ENCODE data around the gene EYA4.

The EYA4 gene

DNA sequence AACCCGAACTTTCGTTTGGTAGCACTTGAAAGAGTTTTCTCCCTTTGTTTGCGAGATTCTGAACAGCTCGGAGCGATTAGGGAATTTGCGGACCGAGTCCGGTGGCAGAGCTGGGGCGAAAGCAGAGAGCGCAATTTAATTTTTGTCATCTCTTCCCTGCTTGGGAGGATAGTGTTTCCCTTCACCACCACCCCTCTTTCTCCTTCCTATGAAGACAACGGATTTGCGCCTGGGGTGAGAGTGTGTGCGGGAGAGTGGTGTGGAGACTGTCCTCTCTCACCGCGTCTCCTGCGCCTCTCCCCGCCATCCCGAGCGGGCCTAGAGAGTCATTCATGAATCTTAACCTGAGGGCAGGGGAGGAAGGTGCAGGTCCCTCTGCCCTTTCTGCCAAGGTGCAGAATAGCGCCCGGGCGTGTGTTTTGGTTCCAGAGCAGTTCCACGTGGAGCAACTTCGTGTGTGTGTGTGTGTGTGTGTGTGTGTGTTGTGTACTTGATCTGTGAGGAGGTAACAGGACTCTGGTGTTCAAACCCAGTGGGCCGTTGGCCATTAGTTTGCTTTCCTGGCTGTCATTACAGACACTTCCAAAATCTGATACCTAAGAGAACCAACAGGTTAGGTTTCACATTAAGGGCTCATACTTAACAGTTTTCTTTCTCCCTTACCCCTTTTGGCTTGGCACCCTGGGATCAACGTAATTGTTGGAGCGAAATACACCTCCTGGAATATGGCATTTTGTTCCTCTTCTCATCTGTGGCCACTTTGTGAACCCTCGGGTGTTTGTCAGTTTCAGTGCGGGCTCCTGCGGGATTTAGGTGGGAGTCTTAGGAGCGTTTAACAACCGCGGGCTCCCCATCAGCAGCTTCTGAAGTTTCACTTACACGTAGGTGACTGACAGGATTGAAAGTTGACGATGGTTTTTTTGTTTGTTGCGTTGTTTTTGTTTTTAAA, 1.8 kb downstream of the EYA4 start:
- peak overlapping the region; percentile 74 for H3K4me3 ChIP-seq
- TF ChIP-seq, protein P1, sequence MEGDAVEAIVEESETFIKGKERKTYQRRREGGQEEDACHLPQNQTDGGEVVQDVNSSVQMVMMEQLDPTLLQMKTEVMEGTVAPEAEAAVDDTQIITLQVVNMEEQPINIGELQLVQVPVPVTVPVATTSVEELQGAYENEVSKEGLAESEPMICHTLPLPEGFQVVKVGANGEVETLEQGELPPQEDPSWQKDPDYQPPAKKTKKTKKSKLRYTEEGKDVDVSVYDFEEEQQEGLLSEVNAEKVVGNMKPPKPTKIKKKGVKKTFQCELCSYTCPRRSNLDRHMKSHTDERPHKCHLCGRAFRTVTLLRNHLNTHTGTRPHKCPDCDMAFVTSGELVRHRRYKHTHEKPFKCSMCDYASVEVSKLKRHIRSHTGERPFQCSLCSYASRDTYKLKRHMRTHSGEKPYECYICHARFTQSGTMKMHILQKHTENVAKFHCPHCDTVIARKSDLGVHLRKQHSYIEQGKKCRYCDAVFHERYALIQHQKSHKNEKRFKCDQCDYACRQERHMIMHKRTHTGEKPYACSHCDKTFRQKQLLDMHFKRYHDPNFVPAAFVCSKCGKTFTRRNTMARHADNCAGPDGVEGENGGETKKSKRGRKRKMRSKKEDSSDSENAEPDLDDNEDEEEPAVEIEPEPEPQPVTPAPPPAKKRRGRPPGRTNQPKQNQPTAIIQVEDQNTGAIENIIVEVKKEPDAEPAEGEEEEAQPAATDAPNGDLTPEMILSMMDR (IDR thresholded peaks at IDR 0.05), result no peak
- DNase-seq (ENCODE audit: low spot score), result no peak
- H3K27ac ChIP-seq, result no peak overlapping the region

DNA sequence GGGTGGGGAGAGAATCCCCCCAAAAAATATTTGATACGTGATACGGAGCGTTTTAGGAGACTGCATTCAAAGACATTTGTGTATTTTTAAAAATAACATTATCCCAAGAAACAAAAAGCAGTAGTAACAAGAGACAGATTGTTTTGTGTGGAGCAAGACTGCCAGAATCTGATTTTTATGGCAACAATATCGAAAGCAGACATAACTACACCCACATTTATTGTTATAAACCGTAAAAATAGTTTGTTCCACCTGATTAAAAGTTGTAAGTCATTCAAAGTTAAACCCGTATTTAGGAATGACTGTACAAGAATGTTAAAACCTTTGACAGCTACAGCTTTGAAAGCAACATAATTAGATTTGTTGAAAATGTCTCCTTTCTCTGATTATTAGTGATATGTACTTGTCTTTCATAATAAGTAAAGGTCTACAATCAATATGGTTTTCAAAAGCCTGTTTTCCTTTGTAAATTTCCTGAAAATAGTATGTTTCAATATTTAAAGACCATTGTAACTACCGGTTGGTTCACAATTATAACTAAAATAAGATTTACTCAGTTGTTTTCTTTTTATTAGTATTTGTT, 2.7 kb downstream of the EYA4 start:
- TF ChIP-seq, protein P1 (IDR thresholded peaks at IDR 0.05), result no peak
- no peak overlapping the region for H3K27ac ChIP-seq
- H3K4me3 ChIP-seq, result no peak overlapping the region
- DNase-seq (ENCODE audit: low spot score), result no peak

DNA sequence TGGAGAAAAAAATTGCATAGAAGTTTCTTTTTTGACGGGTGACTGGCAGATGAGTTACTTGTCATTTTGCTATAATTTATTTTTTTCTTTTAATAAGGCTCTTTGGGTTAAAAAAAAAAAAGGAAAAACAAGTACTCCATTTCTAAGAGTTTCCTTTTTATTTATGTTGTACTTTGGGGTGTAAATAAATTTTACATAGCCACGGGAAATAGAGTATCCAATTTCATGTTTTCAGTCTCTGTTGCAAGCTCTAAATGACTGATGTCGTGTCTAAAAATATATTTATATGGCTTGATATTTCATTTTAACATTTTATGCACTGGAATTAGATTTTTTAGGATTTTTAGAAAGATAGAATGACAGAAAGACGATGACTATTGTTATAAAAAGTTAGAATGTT, 3.4 kb downstream of the EYA4 start:
- TF ChIP-seq, protein P1 (IDR thresholded peaks at IDR 0.05), result no peak
- no peak for DNase-seq (ENCODE audit: low spot score)
- no peak overlapping the region for H3K27ac ChIP-seq
- H3K4me3 ChIP-seq, result no peak overlapping the region

DNA sequence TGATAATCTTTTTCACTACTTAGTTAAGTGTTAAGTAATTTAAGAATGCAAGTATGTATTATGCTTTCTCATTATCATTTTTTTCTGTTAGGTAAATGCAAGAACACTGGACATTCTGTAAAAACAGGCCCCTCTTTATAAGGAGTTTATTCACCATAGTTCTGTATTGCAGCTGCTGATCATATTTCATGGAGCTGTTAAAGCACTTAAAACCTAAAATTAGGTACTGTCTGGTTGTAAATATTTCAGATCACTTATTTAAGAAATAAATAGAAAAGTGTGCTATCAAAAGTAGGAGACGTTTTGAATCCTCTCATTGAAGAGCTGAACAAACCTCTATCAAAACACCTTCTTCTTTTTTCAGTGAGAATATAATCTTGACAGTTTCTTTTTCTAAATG, 3.9 kb downstream of the EYA4 start:
- TF ChIP-seq, protein P1 (IDR thresholded peaks at IDR 0.05), result no peak
- Histone ChIP-seq H3K4me3 (no peak overlapping the region), H3K27ac (no peak overlapping the region)
- DNase-seq (ENCODE audit: low spot score), result no peak

DNA sequence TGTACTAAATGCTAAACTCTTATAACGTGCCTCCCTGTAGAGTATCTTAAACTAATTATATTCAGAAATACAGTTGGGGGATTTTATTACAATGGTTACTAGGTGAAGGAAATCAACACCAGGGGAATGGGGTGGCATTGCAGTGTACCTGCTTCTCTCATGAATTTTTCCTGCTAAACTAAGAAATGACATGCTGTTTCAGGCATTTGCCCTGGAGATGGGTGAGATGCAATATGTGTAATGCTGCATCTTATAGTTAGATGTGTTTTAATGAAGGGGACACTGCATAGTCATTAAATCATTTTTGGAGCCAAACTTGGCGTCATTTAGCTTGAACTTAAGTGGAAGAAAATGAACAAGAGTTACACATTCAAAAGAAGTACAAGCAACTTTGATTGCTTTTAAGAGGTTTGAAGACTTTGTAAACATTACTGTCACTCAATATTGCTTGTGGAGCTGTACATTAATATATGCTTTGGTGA, 4.3 kb downstream of the EYA4 start:
- H3K4me3 ChIP-seq, result no peak overlapping the region
- TF ChIP-seq, protein P1 (IDR thresholded peaks at IDR 0.05), result no peak
- no peak for DNase-seq (ENCODE audit: low spot score)
- no peak overlapping the region for H3K27ac ChIP-seq

DNA sequence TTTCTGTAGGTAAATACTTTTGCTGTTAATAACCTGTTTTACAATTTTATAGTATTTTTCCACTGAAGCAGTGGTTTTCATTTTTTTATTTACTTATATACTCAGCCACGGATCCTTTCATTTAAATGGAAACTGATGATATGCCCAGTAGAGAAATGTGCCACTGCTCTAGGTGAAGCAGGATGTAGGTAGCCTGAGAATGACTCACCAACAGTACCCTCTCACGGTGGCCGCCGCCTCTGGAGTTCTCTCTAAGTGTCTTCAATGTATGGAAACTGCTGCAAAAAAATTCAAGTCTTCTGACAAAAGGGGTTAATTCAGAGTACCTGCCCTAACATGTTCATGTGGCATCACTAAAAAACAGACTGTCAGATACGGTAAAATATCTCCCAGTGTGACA, 6.4 kb downstream of the EYA4 start:
- H3K4me3 ChIP-seq, result no peak overlapping the region
- TF ChIP-seq, protein P1 (IDR thresholded peaks at IDR 0.05), result no peak
- no peak overlapping the region for H3K27ac ChIP-seq
- no peak for DNase-seq (ENCODE audit: low spot score)

Measured in coronary artery (tissue), 2 donors.